Vagina (tissue), 2 donors: ENCODE measurements around the gene SZRD1. TPM values are rescaled to one million over a fixed set of nuclear protein-coding genes. Genes with fewer than 3 reads are reported as not detected.

ENCODE experiments used
- DNase-seq, 2 donors: peaks; one replicate each; pipeline ENCODE4 v3.0.0-alpha.2; 2017; ENCODE audit errors: extremely low spot score in 2 of 2
- H3K27ac ChIP-seq: fragments of 200-600 bp; sonication (generic); one replicate; pipeline ENCODE4 v1.5.1; 2019
- H3K27me3 ChIP-seq: fragments of 200-600 bp; sonication (generic); one replicate; pipeline ENCODE4 v1.5.1; 2019
- H3K36me3 ChIP-seq, 2 donors: fragments of 200-600 bp; sonication (generic); one replicate each; pipeline ENCODE4 v1.5.1; 2017 to 2019
- H3K4me1 ChIP-seq: fragments of 200-600 bp; sonication (generic); one replicate; pipeline ENCODE4 v1.5.1; 2019
- H3K4me3 ChIP-seq, 2 donors: fragments of 200-600 bp; sonication (generic); 1 replicate in 1 of 2; 2 replicates in 1 of 2; pipeline ENCODE4 v1.5.1; 2016 to 2019
- H3K9me3 ChIP-seq: fragments of 200-600 bp; sonication (generic); one replicate; pipeline ENCODE4 v1.5.1; 2019
- CTCF ChIP-seq, 3 experiments: fragments of 450-650 bp in 2 of 3; fragments of 200-600 bp in 1 of 3; sonication (generic) in 1 of 3; IDR thresholded peaks; one replicate each; pipeline ENCODE4 v1.5.1; 2017 to 2019; ENCODE audit warnings: antibody characterized with exemption in 3 of 3, mild to moderate bottlenecking in 2 of 3, moderate library complexity in 2 of 3
- POLR2A ChIP-seq, 2 donors: fragments of 450-650 bp; IDR thresholded peaks; one replicate each; pipeline ENCODE4 v1.6.1; 2017; ENCODE audit warnings: antibody characterized with exemption in 2 of 2, mild to moderate bottlenecking in 2 of 2, moderate library complexity in 2 of 2
- POLR2AphosphoS5 ChIP-seq, 2 donors: sonication (generic); formaldehyde crosslinking; IDR thresholded peaks; one replicate each; pipeline ENCODE4 v1.9.0; 2017; ENCODE audit warnings: antibody characterized with exemption in 2 of 2, mild to moderate bottlenecking in 2 of 2, low read depth in 1 of 2; ENCODE audit not compliant: insufficient read depth in 1 of 2
- intact Hi-C: fragments of 100-400 bp; cut with DNase I; formaldehyde crosslinking; loops from one replicate; pipeline ENCODE4 v1.15.1; 2023
- total RNA-seq: library from RNA; depleted of rRNA; stranded (reverse); fragments of >200 nt; gene quantifications from one replicate; pipeline ENCODE4 v1.2.3, GENCODE V29; 2016

Gene SZRD1
- total RNA-seq, 1 donor from 2014 or later: 52.3 TPM

- intact Hi-C loops: no loop called here
- Histone ChIP-seq H3K4me1 (no peaks in the 10 kb centered on the region), H3K9me3 (no peaks in the 10 kb centered on the region), H3K27ac (no peak overlapping the region), H3K27me3 (no peaks in the 10 kb centered on the region), H3K4me3 (no peak overlapping the region), H3K36me3 (no peaks in the 10 kb centered on the region)
- TF ChIP-seq POLR2AphosphoS5 (IDR thresholded peaks at IDR 0.05; ENCODE audit: insufficient read depth in 1 of 2, low read depth in 1 of 2): no peak
- no peak for TF ChIP-seq POLR2A (IDR thresholded peaks at IDR 0.05)
- no peak for TF ChIP-seq CTCF (IDR thresholded peaks at IDR 0.05)
- DNase-seq: no peak
Observed at GRCh38 chr1:16425125-16426025, 58.3 kb downstream of the SZRD1 start.

GRCh38 chr1:16430606-16431005, 63.6 kb downstream of the SZRD1 start:
- DNase-seq: no peak
- Histone ChIP-seq H3K4me3 (no peak overlapping the region), H3K9me3 (no peaks in the 10 kb centered on the region), H3K27me3 (no peaks in the 10 kb centered on the region), H3K36me3 (no peaks in the 10 kb centered on the region), H3K27ac (no peak overlapping the region), H3K4me1 (no peaks in the 10 kb centered on the region)
- intact Hi-C loops: no loop called here
- no peak for TF ChIP-seq POLR2A (IDR thresholded peaks at IDR 0.05)
- no peak for TF ChIP-seq CTCF (IDR thresholded peaks at IDR 0.05)

- H3K9me3 ChIP-seq: no peaks in the 10 kb centered on the region
- TF ChIP-seq CTCF (IDR thresholded peaks at IDR 0.05) (no peak), POLR2A (IDR thresholded peaks at IDR 0.05) (no peak), POLR2AphosphoS5 (IDR thresholded peaks at IDR 0.05; ENCODE audit: insufficient read depth in 1 of 2, low read depth in 1 of 2) (no peak)
- no peak overlapping the region for H3K27ac ChIP-seq
- no peaks in the 10 kb centered on the region for H3K36me3 ChIP-seq
- H3K27me3 ChIP-seq: no peaks in the 10 kb centered on the region
- no peak overlapping the region for H3K4me3 ChIP-seq
- H3K4me1 ChIP-seq: no peaks in the 10 kb centered on the region
- intact Hi-C loops: no loop called here
- no peak for DNase-seq
Observed at GRCh38 chr1:16433030-16433429, 66.0 kb downstream of the SZRD1 start.

- H3K27me3 ChIP-seq: no peaks in the 10 kb centered on the region
- H3K27ac ChIP-seq: no peak overlapping the region
- intact Hi-C loops: no loop called here
- no peak overlapping the region for H3K4me3 ChIP-seq
- H3K36me3 ChIP-seq: no peaks in the 10 kb centered on the region
- no peak for DNase-seq
- TF ChIP-seq CTCF (IDR thresholded peaks at IDR 0.05) (no peak), POLR2AphosphoS5 (IDR thresholded peaks at IDR 0.05; ENCODE audit: insufficient read depth in 1 of 2, low read depth in 1 of 2) (no peak), POLR2A (IDR thresholded peaks at IDR 0.05) (no peak)
- H3K9me3 ChIP-seq: no peaks in the 10 kb centered on the region
- H3K4me1 ChIP-seq: no peaks in the 10 kb centered on the region
Observed at GRCh38 chr1:16434007-16434406, 67.0 kb downstream of the SZRD1 start.

- TF ChIP-seq POLR2A (IDR thresholded peaks at IDR 0.05): no peak
- no peak overlapping the region for H3K4me3 ChIP-seq
Observed at GRCh38 chr1:16434501-16434900, 67.5 kb downstream of the SZRD1 start.

More at GRCh38 chr1:16434501-16434900, 67.5 kb downstream of the SZRD1 start:
- intact Hi-C loops: no loop called here
- Histone ChIP-seq H3K9me3 (no peaks in the 10 kb centered on the region), H3K27ac (no peak overlapping the region), H3K27me3 (no peaks in the 10 kb centered on the region), H3K4me1 (no peaks in the 10 kb centered on the region), H3K36me3 (no peaks in the 10 kb centered on the region)
- no peak for DNase-seq
